Kidney epithelial cell (primary cell): ENCODE data around the gene JKAMP. TPM values are rescaled to one million over a fixed set of nuclear protein-coding genes. Genes with fewer than 3 reads are reported as not detected.

ENCODE experiments used
- DNase-seq: peaks from one replicate; pipeline ENCODE4 v3.0.0-alpha.2; 2010; ENCODE audit warnings: low read depth
- H3K27me3 ChIP-seq: 2 replicates; pipeline ENCODE4 v1.6.0; 2011; ENCODE audit warnings: low read length; ENCODE audit not compliant: control insufficient read depth, insufficient read depth
- H3K36me3 ChIP-seq: 2 replicates; pipeline ENCODE4 v1.5.1; 2011; ENCODE audit warnings: low read length; ENCODE audit not compliant: control insufficient read depth, insufficient read depth
- H3K4me3 ChIP-seq: 2 replicates; pipeline ENCODE4 v1.5.1; 2011; ENCODE audit warnings: low read depth, mild to moderate bottlenecking, control low read depth, low read length
- CTCF ChIP-seq: IDR thresholded peaks from 2 replicates; pipeline ENCODE4 v1.5.1; 2011; ENCODE audit warnings: mild to moderate bottlenecking, moderate library complexity, low read length, control low read depth, inconsistent platforms; ENCODE audit not compliant: insufficient read depth, poor library complexity, severe bottlenecking
- total RNA-seq: library from RNA; depleted of rRNA; stranded (reverse); fragments of >200 nt; gene quantifications from 2 replicates; pipeline ENCODE4 v1.2.3, GENCODE V29; 2015

The JKAMP gene
- total RNA-seq, 1 donor from 2014 or later: 66.7 TPM

- Histone ChIP-seq H3K4me3 (no peak overlapping the region), H3K27me3 (no peaks in the 10 kb centered on the region), H3K36me3 (no peaks in the 10 kb centered on the region)
- DNase-seq: no peak
- no peak for TF ChIP-seq CTCF
Observed at GRCh38 chr14:59537476-59537875, 53.2 kb downstream of the JKAMP start.

GRCh38 chr14:59538936-59539335 lies 54.6 kb downstream of the JKAMP start:
- no peak for TF ChIP-seq CTCF
- no peaks in the 10 kb centered on the region for H3K27me3 ChIP-seq
- DNase-seq: no peak

GRCh38 chr14:59540852-59541251 lies 56.5 kb downstream of the JKAMP start:
- H3K36me3 ChIP-seq: no peaks in the 10 kb centered on the region
- H3K4me3 ChIP-seq: no peak overlapping the region
- no peak for TF ChIP-seq CTCF
- no peaks in the 10 kb centered on the region for H3K27me3 ChIP-seq
- DNase-seq: no peak

More at GRCh38 chr14:59538936-59539335, 54.6 kb downstream of the JKAMP start:
- H3K4me3 ChIP-seq: no peak overlapping the region
- no peaks in the 10 kb centered on the region for H3K36me3 ChIP-seq

GRCh38 chr14:59541731-59542130 lies 57.4 kb downstream of the JKAMP start:
- H3K36me3 ChIP-seq: no peaks in the 10 kb centered on the region
- TF ChIP-seq CTCF: no peak
- no peak for DNase-seq
- H3K27me3 ChIP-seq: no peaks in the 10 kb centered on the region
- H3K4me3 ChIP-seq: no peak overlapping the region

- DNase-seq: no peak
- Histone ChIP-seq H3K36me3 (no peaks in the 10 kb centered on the region), H3K27me3 (no peaks in the 10 kb centered on the region), H3K4me3 (no peak overlapping the region)
- TF ChIP-seq CTCF: no peak
Observed at GRCh38 chr14:59543873-59544272, 59.6 kb downstream of the JKAMP start.

- Histone ChIP-seq H3K36me3 (no peaks in the 10 kb centered on the region), H3K27me3 (no peaks in the 10 kb centered on the region), H3K4me3 (no peak overlapping the region)
- TF ChIP-seq CTCF: no peak
- DNase-seq: no peak
Observed at GRCh38 chr14:59547310-59547709, 63.0 kb downstream of the JKAMP start.

Other genes starting within 250 kb of the JKAMP start
- gene GPR135, start 19.1 kb upstream of the JKAMP start, total RNA-seq: 0.71 and 1.9 TPM in 2 replicates
- 21.1 and 31.0 TPM in 2 replicates for gene L3HYPDH, start 109 bp upstream of the JKAMP start, total RNA-seq
- not detected in 2 replicates for gene CCDC175, start 92.3 kb downstream of the JKAMP start, total RNA-seq